GM12878 (cell line): ENCODE data around the gene AGAP1.

Experiments used
- BCL3 ChIP-seq: IDR thresholded peaks from 2 replicates; pipeline ENCODE4 v1.6.1; 2011; ENCODE audit warnings: borderline replicate concordance, low read depth, mild to moderate bottlenecking, moderate library complexity, low read length; ENCODE audit not compliant: insufficient read depth, poor library complexity, severe bottlenecking
- CTCF ChIP-seq, 3 experiments: IDR thresholded peaks in 2 of 3; conservative IDR thresholded peaks in 1 of 3; 2 replicates each; pipeline ENCODE4 v1.5.1; 2011; ENCODE audit warnings: low read depth in 3 of 3, low read length in 3 of 3, mild to moderate bottlenecking in 3 of 3, control low read depth in 2 of 3, moderate library complexity in 2 of 3, inconsistent platforms in 1 of 3, mixed read lengths in 1 of 3; ENCODE audit not compliant: control insufficient read depth in 2 of 3, insufficient read depth in 1 of 3; ENCODE audit errors: extremely low read depth in 1 of 3
- EGR1 ChIP-seq, 2 experiments: IDR thresholded peaks; 1 replicate in 1 of 2; 2 replicates in 1 of 2; pipeline ENCODE4 v1.6.1; 2011 to 2012; ENCODE audit warnings: low read depth in 2 of 2, low read length in 2 of 2, borderline replicate concordance in 1 of 2, mild to moderate bottlenecking in 1 of 2, moderate library complexity in 1 of 2
- FOXK2 ChIP-seq: fragments of 450-650 bp; IDR thresholded peaks from 2 replicates; pipeline ENCODE4 v1.6.1; 2017; ENCODE audit warnings: mild to moderate bottlenecking, moderate library complexity
- JUND ChIP-seq: IDR thresholded peaks from 2 replicates; pipeline ENCODE4 v1.6.1; 2012; ENCODE audit warnings: low read depth, mild to moderate bottlenecking, low read length, improper control_type of control experiment, moderate library complexity
- MYC ChIP-seq: IDR thresholded peaks from 2 replicates; pipeline ENCODE4 v1.6.1; 2011; ENCODE audit warnings: mild to moderate bottlenecking, low read length, moderate library complexity, inconsistent platforms; ENCODE audit not compliant: insufficient read depth, insufficient replicate concordance, insufficient read length, severe bottlenecking
- NFIC ChIP-seq: IDR thresholded peaks from 2 replicates; pipeline ENCODE4 v1.6.1; 2012; ENCODE audit warnings: low read depth, mild to moderate bottlenecking, inconsistent platforms, low read length, moderate library complexity
- POLR2AphosphoS5 ChIP-seq: IDR thresholded peaks from 2 replicates; pipeline ENCODE4 v1.6.1; 2011; ENCODE audit warnings: mild to moderate bottlenecking, low read length, inconsistent platforms
- SPI1 ChIP-seq: IDR thresholded peaks from 2 replicates; pipeline ENCODE4 v1.6.1; 2011; ENCODE audit warnings: low read depth, mild to moderate bottlenecking, low read length, moderate library complexity, borderline replicate concordance; ENCODE audit not compliant: insufficient read depth
- SREBF2 ChIP-seq: IDR thresholded peaks from 2 replicates; pipeline ENCODE4 v1.6.1; 2012; ENCODE audit warnings: mild to moderate bottlenecking, low read length

GRCh38 chr2:235849489-235849888 lies 355.6 kb downstream of the AGAP1 start:
- TF ChIP-seq CTCF (IDR thresholded peaks at IDR 0.05 in 2 of 3, conservative IDR thresholded peaks at IDR 0.05 in 1 of 3; ENCODE audit: control insufficient read depth in 2 of 3, extremely low read depth in 1 of 3, insufficient read depth in 1 of 3, low read depth in 3 of 3, low read length in 3 of 3) (no peak), POLR2AphosphoS5 (no peak), SPI1 (no peak), BCL3 (no peak), NFIC (no peak), JUND (no peak), SREBF2 (no peak), EGR1 (IDR thresholded peaks at IDR 0.05; ENCODE audit: borderline replicate concordance in 1 of 2, low read depth in 2 of 2, low read length in 2 of 2) (no peak), MYC (no peak), FOXK2 (no peak)
